A673 (cell line): ENCODE measurements around the gene TGDS. TPM values are rescaled to one million over a fixed set of nuclear protein-coding genes. Genes with fewer than 3 reads are reported as not detected.

Experiments
- BruUV-seq: library from RNA; stranded (reverse); fragments of 400-500 nt; replicated peaks from 2 replicates; lab custom pipeline; 2021; lab: Mats Ljungman, UMichigan
- CTCF ChIA-PET: fragments of 300-600 bp; sonication (Branson Sonifier 250); formaldehyde crosslinking; loops from one replicate; lab custom pipeline; 2022; ENCODE audit warnings: antibody characterized with exemption; lab: Charles Lee
- POLR2A ChIA-PET: fragments of 300-600 bp; sonication (Branson Sonifier 250); formaldehyde crosslinking; loops from one replicate; lab custom pipeline; 2022; ENCODE audit warnings: antibody characterized with exemption; ENCODE audit not compliant: low non-redundant PET; lab: Charles Lee
- DNase-seq: peaks from one replicate; pipeline ENCODE4 v3.0.0-alpha.2; 2015; ENCODE audit warnings: low spot score
- H3K27ac ChIP-seq: fragments of 200-600 bp; sonication (generic); 2 replicates; pipeline ENCODE4 v1.5.1; 2016; ENCODE audit warnings: mixed run types, low read depth, mild to moderate bottlenecking, mixed read lengths, antibody characterized with exemption, low read length; ENCODE audit not compliant: poor library complexity, severe bottlenecking
- H3K27me3 ChIP-seq: fragments of 200-600 bp; sonication (generic); replicated peaks from 2 replicates; pipeline ENCODE4 v1.6.1; 2017; ENCODE audit warnings: mixed run types, low read depth, mild to moderate bottlenecking, mixed read lengths, antibody characterized with exemption, low read length; ENCODE audit not compliant: insufficient read depth, poor library complexity
- H3K36me3 ChIP-seq: fragments of 200-600 bp; sonication (generic); 2 replicates; pipeline ENCODE4 v1.6.1; 2016; ENCODE audit warnings: mixed run types, mild to moderate bottlenecking, mixed read lengths, antibody characterized with exemption, low read length; ENCODE audit not compliant: insufficient read depth, poor library complexity, severe bottlenecking
- H3K4me1 ChIP-seq: fragments of 200-600 bp; sonication (generic); 2 replicates; pipeline ENCODE4 v1.6.1; 2017; ENCODE audit warnings: mixed run types, mild to moderate bottlenecking, mixed read lengths, antibody characterized with exemption, low read length; ENCODE audit not compliant: insufficient read depth, poor library complexity, severe bottlenecking
- H3K4me3 ChIP-seq: fragments of 200-600 bp; sonication (generic); 2 replicates; pipeline ENCODE4 v1.5.1; 2016; ENCODE audit warnings: low read depth, mixed run types, mild to moderate bottlenecking, mixed read lengths, low read length; ENCODE audit not compliant: poor library complexity, severe bottlenecking
- H3K9me3 ChIP-seq: fragments of 200-600 bp; sonication (generic); 2 replicates; pipeline ENCODE4 v1.6.1; 2016; ENCODE audit warnings: mixed run types, low read depth, mild to moderate bottlenecking, mixed read lengths, antibody characterized with exemption, low read length; ENCODE audit not compliant: poor library complexity, severe bottlenecking
- CTCF ChIP-seq: fragments of 300-800, 200-600 bp; sonication (generic); conservative IDR thresholded peaks from 2 replicates; pipeline ENCODE4 v1.5.1; 2017; ENCODE audit warnings: low read depth, mild to moderate bottlenecking, antibody characterized with exemption, low read length, moderate library complexity, mixed read lengths
- EZH2 ChIP-seq: fragments of 200-600 bp; sonication (generic); IDR thresholded peaks from 2 replicates; pipeline ENCODE4 v1.6.1; 2017; ENCODE audit warnings: borderline replicate concordance, low read depth, mild to moderate bottlenecking, mixed read lengths, antibody characterized with exemption, low read length; ENCODE audit not compliant: poor library complexity, severe bottlenecking
- intact Hi-C: fragments of 100-400 bp; cut with micrococcal nuclease; formaldehyde crosslinking; loops from one replicate; pipeline ENCODE4 v1.10.0; 2022; ENCODE audit not compliant: unreplicated experiment
- total RNA-seq: library from RNA; stranded (reverse); gene quantifications from 2 replicates; pipeline ENCODE4 v1.2.3, GENCODE V29; 2021

TGDS gene
- total RNA-seq, 1 experiment from 2014 or later = 9.0 TPM

GRCh38 chr13:94602467-94602866 lies 6.5 kb upstream of the TGDS start:
- POLR2A ChIA-PET = no interaction called here
- H3K4me1 ChIP-seq = peaks cover 8% of the 10 kb centered on the region
- intact Hi-C loops = no loop called here
- peak overlapping the region; percentile 77 for H3K4me3 ChIP-seq
- no peaks in the 10 kb centered on the region for H3K9me3 ChIP-seq
- CTCF ChIA-PET = interaction anchor here (0.7 to 0.9 kb wide), 2 partner anchors 14 to 167 kb away, joined by 5 to 8 read pairs; no protein-coding TSS in a partner anchor
- TF ChIP-seq EZH2 = no peak
- TF ChIP-seq CTCF = no peak
- DNase-seq = no peak
- H3K27me3 ChIP-seq = no peaks in the 10 kb centered on the region
- no TSS peak for BruUV-seq
- peak overlapping the region; percentile 70 for H3K27ac ChIP-seq
- H3K36me3 ChIP-seq = peaks cover 17% of the 10 kb centered on the region

- H3K9me3 ChIP-seq = no peaks in the 10 kb centered on the region
- peak; percentile 99 for DNase-seq
- H3K36me3 ChIP-seq = peaks cover 15% of the 10 kb centered on the region
- no peak for TF ChIP-seq EZH2
- no peak for TF ChIP-seq CTCF
- peak within 1 kb of the TSS; percentile 70 for H3K27ac ChIP-seq
- no peaks in the 10 kb centered on the region for H3K27me3 ChIP-seq
- H3K4me3 ChIP-seq = peak within 1 kb of the TSS; percentile 77
- BruUV-seq = no TSS peak
- intact Hi-C loops = no loop called here
- H3K4me1 ChIP-seq = peaks cover 8% of the 10 kb centered on the region
- ChIA-PET POLR2A (no interaction called here), CTCF (interaction anchor here (0.9 kb wide), 1 partner anchor 166 kb away, joined by 5 read pairs; no protein-coding TSS in a partner anchor)
These were observed 5.8 kb upstream of the TGDS start, which contains the start of gene GPR180 for GRCh38 chr13:94601446-94602431. Gene GPR180 (plus strand): TSS chr13:94601857. CDS start chr13:94601928, 71 bp downstream.

- no peaks in the 10 kb centered on the region for H3K9me3 ChIP-seq
- TF ChIP-seq CTCF (no peak), EZH2 (no peak)
- BruUV-seq = no TSS peak
- no peak overlapping the region for H3K27ac ChIP-seq
- H3K36me3 ChIP-seq = no peaks in the 10 kb centered on the region
- ChIA-PET POLR2A (no interaction called here), CTCF (no interaction called here)
- H3K27me3 ChIP-seq = no peaks in the 10 kb centered on the region
- no peak for DNase-seq
- no peak overlapping the region for H3K4me3 ChIP-seq
- intact Hi-C loops = no loop called here
- H3K4me1 ChIP-seq = peaks cover 8% of the 10 kb centered on the region
These were observed 3.9 kb upstream of the TGDS start for GRCh38 chr13:94599877-94600276.
